Mucosa of gallbladder (tissue), 1 donor: ENCODE data around the gene CNTN2. TPM values are rescaled to one million over a fixed set of nuclear protein-coding genes. Genes with fewer than 3 reads are reported as not detected.

Experiments used
- DNase-seq: peaks from one replicate; pipeline ENCODE4 v3.0.0-alpha.2; 2020; ENCODE audit warnings: low spot score
- total RNA-seq: library from RNA; stranded (reverse); gene quantifications from one replicate; pipeline ENCODE4 v1.2.1, GENCODE V29; 2021
- donor health status: DM: no; HTN: no; CAD: no.

Gene CNTN2, protein sequence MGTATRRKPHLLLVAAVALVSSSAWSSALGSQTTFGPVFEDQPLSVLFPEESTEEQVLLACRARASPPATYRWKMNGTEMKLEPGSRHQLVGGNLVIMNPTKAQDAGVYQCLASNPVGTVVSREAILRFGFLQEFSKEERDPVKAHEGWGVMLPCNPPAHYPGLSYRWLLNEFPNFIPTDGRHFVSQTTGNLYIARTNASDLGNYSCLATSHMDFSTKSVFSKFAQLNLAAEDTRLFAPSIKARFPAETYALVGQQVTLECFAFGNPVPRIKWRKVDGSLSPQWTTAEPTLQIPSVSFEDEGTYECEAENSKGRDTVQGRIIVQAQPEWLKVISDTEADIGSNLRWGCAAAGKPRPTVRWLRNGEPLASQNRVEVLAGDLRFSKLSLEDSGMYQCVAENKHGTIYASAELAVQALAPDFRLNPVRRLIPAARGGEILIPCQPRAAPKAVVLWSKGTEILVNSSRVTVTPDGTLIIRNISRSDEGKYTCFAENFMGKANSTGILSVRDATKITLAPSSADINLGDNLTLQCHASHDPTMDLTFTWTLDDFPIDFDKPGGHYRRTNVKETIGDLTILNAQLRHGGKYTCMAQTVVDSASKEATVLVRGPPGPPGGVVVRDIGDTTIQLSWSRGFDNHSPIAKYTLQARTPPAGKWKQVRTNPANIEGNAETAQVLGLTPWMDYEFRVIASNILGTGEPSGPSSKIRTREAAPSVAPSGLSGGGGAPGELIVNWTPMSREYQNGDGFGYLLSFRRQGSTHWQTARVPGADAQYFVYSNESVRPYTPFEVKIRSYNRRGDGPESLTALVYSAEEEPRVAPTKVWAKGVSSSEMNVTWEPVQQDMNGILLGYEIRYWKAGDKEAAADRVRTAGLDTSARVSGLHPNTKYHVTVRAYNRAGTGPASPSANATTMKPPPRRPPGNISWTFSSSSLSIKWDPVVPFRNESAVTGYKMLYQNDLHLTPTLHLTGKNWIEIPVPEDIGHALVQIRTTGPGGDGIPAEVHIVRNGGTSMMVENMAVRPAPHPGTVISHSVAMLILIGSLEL
- total RNA-seq = 0.78 TPM

DNA sequence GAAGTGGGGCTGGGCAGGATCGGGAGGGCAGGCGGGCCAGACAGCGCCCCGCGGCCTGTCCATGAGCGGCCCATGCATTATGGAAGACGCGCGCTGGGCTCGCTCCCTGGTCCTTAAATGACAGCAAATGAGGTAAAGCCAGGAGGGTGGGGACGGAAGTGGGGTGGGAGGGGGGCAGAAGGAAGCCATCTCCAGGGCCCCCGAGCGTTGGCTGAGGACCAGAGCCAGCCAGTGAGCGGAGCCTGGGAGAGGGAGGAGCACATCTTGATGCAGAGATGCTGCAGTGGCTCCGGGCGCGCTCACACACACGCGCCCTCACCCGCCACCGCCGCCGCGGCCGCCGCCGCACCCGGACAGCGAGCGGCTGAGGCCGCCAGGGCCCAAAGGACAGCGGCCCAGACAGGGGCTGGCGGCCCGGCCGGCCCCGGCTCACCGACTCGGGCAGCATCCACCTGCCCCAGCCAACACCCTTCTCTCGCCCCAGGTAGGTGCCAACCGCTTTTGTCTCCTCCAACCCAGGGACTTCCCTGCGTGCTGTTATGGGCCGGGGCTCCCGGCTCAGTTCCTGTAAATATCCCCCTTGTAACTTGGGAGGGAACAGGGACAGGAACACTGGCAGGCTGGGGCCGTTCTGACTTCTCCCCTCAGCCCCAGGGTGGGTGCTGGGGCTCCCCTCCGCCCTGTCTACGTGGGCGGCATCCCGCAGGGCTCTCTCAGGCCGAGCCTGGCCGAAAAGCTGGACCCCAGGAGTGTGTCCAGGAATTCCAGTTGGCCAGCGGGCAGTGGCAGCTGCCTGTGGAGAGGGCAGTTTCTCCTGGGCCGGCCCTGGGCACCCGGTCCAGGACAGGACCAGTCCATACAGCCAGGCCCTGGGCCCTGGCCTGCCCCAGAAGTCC lies at the start of gene CNTN2:
Gene CNTN2, plus strand, starts transcription at position 302 of the 896 bp plus-strand sequence. CDS start 9,974 bp downstream, outside the sequence.
- DNase-seq = no peak

DNA sequence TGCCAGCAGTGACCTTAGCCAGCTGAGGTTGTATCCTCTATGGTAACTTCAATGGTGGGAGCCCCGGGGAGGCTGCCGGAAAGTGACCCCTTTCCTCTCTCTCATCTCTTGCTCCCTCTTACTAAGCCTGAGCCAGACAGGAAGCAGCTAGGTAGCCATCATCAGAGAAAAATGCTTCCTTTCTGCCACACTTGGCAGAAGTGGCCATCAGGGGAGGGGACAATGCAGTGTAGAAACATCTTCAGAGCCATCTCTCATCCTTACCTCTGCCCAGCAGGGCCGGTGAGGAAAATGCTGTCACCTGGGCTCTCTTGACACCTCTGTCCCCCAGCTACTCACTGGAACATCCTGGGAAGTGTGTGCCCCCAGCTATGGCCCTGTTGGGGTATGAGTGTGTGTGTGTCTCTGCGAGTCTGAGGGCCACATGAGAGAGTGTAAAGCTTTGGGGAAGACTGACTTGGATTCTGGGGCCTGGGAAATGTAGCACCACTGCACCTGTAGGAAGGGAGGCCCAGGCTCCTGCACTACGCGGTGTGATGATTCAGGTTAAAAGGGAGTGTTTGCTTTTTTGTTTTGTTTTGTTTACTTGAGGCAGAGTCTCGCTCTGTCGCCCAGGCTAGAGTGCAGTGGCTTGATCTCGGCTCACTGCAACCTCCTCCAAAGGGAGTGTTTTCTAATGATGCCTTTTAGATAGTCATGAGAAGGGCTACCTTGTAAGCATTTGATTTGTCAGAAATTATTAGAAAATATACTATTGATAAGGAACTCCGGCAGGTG lies 48.7 kb upstream of the CNTN2 start:
- no peak for DNase-seq

DNA sequence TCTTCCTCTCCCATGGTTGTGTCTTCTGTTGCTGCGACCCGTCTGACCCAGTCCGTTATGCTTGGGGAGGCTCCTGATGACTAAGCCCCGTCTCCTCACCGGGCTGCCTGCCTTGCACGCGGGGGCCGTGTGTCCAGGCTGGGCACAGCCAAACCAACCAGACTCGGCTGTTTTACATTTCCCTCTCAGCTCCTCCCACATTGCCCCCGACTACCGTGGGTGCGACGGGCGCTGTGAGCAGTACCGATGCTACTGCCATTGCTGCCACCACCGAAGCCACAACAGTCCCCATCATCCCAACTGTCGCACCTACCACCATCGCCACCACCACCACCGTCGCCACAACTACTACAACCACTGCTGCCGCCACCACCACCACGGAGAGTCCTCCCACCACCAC lies 46.0 kb upstream of the CNTN2 start:
- DNase-seq = no peak

DNA sequence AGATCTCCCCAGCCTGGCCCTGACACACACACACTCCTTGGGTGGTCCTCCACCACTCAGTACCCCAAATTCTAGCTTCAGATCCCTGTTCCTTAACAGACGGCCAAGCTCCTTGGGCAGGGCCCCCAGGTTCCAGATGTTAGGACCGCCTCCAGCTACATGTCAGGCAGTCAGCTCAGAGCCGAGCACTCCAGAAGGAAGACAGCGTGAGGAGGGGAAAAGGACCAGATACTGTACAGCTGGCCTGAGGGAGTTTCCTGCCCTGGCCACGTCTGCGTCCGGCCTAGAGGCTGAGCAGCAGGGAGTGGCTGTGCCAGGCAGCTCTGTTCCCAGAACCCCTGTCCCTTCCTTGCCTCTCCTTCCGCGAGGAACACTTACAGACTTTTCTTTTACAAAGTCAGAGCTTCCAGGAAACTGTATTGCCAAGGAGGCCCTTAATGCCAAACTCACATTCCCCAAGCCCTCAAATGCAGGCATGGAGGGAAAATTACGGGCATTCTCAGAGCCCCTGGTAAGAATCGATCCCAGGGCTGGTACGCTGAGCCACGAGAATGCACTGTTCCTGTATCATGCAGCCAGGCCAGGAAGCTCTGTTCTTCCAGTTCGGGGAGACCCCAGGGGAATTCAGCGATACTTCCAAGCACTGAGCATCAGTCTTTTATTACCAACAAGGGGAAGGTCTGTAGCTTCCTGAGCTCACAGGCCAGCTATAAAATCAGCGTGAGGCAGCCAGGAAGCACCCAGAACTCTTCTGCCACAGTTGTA lies 45.2 kb upstream of the CNTN2 start:
- DNase-seq = no peak

DNA sequence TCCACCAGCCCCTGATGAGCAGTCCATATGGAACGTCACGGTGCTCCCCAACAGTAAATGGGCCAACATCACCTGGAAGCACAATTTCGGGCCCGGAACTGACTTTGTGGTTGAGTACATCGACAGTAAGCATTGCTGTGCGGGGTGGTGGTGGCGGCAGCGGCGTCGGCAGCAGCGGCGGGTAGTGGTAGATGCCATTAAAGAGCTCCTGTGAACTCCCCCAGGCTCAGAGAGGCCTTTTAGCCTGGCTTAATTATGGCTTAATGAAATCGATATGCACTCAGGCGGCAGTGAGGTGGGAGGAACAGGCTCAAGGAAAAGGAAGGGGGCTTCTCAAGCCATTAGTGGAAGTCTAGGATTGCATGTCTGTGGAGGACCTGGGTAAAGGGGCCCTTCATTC lies 41.9 kb upstream of the CNTN2 start:
- DNase-seq = no peak

DNA sequence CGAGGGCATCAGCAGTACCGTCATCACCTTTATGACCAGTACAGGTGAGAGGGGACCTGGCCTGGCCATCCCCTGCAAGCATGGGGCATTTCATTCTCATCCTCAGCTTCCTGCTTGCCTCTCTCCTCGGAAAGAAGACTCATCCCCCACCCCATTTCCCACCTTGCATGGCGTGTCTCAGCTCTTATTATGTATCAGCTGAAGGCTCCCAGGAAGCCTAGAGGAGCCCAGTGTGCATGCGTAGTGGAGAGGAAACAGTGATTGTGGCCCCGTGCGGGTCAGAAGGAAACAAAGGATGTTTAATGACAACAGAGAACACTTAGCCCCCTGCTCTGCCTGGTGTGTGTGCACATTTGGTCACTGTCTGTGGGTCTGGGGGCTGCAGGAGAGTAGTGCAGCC lies 40.3 kb upstream of the CNTN2 start:
- no peak for DNase-seq

DNA sequence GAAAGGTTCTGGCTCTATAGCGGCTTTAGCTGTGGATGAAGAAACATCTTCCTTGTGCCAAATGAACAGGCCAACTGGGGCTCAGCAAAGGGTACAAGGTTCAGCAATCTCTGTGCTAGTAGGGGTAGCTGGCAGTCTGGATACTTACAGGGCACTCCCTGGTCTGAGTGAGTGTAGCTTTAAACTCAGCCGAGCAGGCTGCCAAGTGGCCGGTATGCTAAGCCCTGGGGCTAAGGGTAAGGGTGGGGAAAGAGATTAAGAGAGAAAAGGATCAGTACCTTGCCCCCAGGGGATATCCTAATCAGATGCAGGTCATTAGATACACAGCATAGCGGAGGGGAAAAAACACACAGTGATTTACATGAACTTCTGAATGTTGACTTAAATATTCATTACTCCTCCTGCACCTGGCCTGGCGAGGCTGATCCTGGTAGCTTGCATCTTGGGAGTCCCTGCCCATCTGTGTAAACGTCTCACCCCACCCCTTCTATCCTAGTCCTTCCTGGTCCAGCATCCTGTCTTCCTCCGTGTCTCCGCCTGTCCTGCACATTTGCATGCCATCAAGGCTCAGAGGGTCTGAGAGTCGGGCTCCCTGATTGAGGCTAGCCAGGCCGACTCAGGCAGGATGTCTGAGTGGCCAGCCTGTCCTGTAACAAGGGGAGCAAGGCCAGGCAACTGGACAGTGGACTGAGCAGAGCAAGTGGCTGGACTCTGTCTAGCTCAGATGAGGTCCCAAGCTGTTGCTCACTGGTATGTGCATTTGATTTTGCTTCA lies 39.5 kb upstream of the CNTN2 start:
- no peak for DNase-seq

DNA sequence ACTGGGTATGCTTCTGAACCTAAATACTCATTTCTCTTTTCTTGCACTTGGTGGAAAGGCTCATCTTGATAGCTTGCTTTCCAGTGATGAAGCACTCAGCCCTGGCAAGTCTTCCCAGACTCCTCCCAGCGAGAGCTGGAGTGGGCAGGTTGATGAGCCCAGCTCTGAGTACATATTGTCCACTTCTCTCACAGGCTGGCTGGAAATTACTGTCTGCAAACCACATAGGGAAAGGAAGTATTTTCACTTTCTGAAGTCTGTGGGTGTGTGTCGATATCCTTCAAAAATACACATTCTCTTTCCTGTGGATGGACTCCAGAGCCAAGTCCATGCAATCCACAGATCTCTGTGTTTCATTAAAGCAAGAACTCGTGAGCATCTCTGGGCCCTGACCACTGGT lies 38.7 kb upstream of the CNTN2 start:
- DNase-seq = no peak

DNA sequence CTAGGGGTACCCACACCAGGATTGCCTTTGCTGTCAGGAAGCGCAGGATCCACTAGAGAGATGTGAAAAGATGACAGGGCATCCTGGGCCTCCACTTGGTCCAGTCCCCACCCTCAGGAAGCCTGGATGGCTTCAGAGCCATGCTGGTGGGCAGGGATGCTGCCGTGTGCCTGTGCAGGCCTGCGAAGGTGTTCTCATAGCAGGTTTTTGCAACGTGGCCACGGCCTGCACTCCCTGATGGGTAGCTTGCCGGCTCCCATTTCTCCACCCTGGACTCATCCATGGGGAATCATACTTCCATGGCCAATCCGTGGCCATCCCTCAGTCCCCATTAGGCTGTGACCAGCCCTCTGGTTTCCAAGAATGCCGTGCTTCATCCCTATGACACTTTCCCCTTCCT lies 34.1 kb upstream of the CNTN2 start:
- no peak for DNase-seq

DNA sequence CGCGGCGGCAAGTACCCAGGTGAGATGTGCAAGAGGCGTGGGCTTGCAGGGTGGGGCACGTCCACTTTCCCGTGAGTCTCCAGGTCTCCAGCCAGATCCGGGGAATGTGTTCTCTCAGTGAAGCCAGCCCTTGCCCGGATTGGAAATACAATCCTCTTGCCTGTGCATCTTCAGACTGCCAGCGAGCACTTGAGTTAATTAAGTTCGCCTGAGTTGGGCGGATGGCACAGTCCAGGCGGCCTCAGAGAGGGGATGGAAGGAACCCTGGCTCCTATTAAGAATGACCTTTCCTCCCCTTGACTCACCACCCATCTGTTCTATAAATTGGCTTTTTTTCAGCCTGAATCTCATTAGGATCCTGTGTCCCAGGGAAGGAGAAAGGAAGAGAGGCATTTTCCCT lies 33.3 kb upstream of the CNTN2 start:
- DNase-seq = no peak

DNA sequence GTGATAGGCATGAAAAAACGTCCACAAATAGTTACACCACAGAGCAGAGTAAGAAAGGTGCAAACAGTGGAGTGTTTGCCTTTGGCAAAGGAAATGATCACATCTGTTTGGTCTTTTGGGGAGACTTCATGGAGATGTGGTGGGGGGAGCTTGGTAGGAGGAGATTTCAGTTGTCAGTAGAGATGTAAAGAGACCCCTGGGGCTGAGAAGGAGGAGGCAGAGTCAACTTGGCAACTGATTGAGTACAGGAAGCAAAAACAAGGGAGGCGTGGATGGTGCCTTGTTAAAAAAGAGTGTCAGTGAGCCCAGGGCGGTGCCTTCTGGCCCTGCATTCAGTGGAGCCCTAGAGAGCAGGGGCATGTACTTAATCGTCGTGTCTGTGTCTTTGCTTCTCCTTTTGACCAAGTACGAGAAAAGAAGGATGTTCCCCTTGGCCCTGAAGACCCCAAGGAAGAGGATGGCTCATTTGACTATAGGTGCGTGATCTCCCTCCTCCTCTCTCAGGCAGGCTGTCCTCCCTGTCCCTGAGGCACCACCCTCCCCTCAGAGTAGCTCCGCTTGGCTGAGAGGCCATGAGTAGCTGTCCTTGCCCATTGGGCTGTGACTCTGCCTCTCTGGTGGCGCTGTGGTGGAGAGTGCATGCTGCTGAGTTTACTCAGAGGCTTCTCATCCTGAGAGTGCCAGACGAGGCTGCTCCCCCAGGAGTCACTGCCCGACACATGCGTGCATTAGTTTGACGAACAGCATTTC lies 30.4 kb upstream of the CNTN2 start:
- DNase-seq = no peak

DNA sequence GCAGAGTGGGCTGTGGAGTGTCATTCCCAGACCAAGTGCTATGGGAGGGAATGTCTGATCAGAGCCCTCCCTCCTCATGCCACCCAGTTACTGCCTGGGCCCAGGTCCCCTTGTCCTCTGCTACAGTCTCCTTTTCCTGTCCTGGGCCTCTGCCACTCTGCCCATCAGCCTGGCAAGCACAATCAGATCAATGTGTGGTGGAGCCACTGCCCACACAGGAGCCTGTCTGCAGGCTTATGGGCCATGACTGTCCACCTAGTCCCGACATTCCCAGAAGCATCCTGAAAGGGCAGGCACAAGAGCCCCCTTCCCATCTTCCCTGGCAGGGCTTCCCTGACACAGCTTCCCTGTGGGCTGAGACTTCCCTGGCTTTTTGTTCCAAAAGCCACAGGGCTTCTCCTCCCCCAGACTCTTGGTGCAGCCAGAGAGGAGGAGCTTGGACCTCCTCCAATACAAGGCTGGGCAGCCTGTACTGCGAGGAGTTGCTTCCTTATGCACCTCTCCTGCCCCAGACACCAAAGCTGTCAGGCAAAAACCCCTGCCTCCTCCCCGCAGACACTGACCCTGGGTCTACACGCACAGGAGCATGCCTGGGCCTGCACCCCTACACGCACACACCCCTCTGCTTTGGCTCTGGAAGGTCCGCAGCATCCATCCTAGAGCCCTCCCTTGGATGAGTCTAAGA lies 29.2 kb upstream of the CNTN2 start:
- DNase-seq = peak; percentile 60

DNA sequence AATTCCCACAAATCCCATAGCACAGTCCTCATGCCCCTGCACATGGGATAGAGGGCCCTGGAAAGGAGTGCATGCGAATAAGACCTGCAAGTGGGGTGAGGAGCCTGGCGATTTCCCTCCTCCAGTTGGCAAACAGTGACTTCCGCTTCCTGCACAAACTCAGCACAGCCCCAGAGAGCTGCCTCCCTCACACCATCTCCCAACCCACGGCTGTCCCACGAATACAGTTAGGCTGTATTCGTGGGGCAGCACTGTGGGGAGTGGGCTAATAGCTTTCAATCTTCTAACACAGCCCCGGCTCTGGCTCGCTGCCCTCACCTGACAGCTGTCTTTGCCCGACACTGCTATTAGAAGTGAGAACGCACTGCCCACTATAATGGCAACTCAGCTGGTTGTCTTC lies 28.2 kb upstream of the CNTN2 start:
- DNase-seq = no peak

DNA sequence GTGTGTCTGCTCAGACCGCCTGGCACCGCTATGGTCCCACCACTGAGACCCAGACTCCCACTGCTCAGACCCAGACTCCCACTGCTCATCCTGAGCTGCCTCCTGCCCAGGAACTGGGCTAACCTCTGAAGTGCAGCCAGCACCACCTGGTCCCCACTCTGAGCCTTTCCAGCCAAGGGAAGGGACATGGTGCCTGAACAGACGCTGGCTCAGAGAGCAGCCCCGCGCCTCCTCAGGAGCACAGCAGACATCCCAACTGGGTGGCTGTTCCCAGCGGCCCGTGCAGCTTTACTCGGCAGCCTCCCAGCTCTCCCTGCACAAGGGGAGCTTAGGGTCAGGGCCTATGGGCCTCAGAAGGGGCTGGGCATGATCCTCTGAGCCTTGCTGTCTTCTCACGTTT lies 27.8 kb upstream of the CNTN2 start:
- DNase-seq = no peak

DNA sequence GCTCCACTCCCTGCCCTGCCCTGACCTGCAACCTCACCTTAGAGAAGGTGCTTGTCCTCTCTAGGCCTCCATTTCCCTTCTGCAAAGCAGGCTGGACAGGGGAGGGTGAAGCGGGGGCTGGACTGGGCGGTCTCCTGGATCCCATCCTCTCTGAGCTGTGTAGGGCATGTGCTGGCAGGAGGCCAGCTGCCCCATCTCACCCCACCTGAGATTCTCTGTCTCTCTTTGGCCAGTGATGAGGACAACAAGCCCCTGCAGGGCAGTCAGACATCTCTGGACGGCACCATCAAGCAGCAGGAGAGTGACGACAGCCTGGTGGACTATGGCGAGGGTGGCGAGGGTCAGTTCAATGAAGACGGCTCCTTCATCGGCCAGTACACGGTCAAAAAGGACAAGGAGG lies 26.9 kb upstream of the CNTN2 start:
- DNase-seq = no peak

DNA sequence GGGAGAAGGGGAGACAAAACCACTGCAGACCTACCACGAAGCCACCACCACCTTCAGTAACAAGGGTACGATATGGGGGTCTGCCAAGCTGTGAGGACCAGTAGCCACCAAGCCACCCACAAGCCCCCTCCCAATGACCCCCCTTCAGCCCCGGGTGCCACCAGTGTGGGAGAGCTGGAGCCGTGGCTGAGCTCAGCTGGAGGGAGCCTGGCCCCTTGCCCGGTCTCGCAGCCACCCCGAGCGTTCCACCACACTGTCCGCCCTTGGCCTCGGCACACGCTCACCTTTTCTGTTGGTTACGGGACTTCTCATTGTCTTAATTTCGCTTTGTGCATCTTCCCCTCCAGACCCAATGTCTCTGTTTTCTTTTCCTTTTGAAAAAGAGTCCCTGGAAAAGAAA lies 26.4 kb upstream of the CNTN2 start:
- DNase-seq = no peak

DNA sequence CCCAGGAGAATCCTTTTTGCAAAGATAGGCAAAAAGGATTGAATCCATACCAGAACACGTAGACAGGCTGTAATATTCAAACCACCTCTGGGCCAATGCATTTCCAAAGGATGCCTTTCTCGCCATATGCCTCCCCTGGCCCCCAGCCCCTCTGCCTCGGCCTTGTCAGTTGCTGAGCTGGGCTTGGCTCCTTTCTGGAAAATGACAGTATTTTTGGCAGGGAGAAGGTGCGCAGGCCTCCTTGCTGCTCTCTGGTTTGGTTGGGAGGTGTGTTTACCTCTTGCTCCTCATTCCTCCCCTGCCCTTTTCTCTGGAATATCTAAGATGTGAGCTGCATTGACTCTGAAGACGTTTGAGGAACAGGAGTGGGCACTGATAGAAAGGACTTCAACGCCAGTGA lies 26.0 kb upstream of the CNTN2 start:
- DNase-seq = no peak

DNA sequence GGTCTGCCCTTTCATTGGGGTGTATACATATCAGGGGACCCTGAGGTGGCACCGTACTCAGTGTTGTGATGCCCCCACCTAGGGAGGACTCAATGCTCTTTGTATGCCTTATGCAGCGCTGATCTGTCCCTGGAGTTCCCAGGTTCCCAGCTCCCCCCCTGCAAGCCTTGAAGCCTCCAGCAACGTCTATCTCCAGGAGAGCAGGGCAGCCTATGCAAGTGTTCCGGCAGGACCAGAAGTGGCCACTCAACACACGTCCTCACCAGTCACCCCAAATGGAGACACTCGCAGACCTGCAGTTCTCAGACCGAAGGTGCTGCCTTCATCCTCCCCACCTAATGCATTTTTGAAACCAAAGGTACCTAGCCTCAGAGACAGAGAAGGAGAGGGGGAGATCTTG lies 25.2 kb upstream of the CNTN2 start:
- no peak for DNase-seq
